ENCODE measurements around the gene MND1.

MND1 gene

GRCh38 chr4:153322791-153323190, 21.7 kb upstream of the MND1 start:
- Histone ChIP-seq H3K36me3 (ENCODE audit: insufficient read depth, low read length) (no peaks in the 10 kb centered on the region), H2AFZ (ENCODE audit: low read length) (no peak overlapping the region), H3K4me1 (ENCODE audit: insufficient read depth, low read length, severe bottlenecking) (peaks cover 13% of the 10 kb centered on the region), H3K4me3 (ENCODE audit: low read depth, low read length, poor library complexity, severe bottlenecking) (peak overlapping the region; percentile 28), H3K79me2 (ENCODE audit: insufficient read depth, low read length) (no peaks in the 10 kb centered on the region), H3K27ac (ENCODE audit: low read depth, low read length, poor library complexity, severe bottlenecking) (no peak overlapping the region), H3K9me2 (ENCODE audit: low read depth, low read length) (no peaks in the 10 kb centered on the region), H3K9me3 (ENCODE audit: low read length) (no peaks in the 10 kb centered on the region), H3K4me2 (ENCODE audit: low read length) (peak overlapping the region; percentile 57), H3K9ac (ENCODE audit: low read length) (peak overlapping the region; percentile 3; the same call in 1 of the 2 replicates), H4K20me1 (ENCODE audit: insufficient read depth, low read length) (no peaks in the 10 kb centered on the region), H3F3A (ENCODE audit: insufficient read depth, low read length) (no peaks in the 10 kb centered on the region; the same call in 1 of the 2 replicates), H3K27me3 (ENCODE audit: insufficient read depth, low read length) (0 out of 2 replicates have a peak, but pooled peaks cover 2% of the 10 kb centered on the region)
- TF ChIP-seq EZH2 (IDR thresholded peaks at IDR 0.05; ENCODE audit: borderline replicate concordance, low read length) (no peak), CTCF (IDR thresholded peaks at IDR 0.05; ENCODE audit: low read length) (no peak)

- H3K27me3 ChIP-seq (ENCODE audit: insufficient read depth, low read length), result 0 out of 2 replicates have a peak, but pooled peaks cover 2% of the 10 kb centered on the region
- no peaks in the 10 kb centered on the region for H3K36me3 ChIP-seq (ENCODE audit: insufficient read depth, low read length)
- H3K9ac ChIP-seq (ENCODE audit: low read length), result no peak overlapping the region
- H3K4me3 ChIP-seq (ENCODE audit: low read depth, low read length, poor library complexity, severe bottlenecking), result no peak overlapping the region
- no peaks in the 10 kb centered on the region for H3K79me2 ChIP-seq (ENCODE audit: insufficient read depth, low read length)
- no peak overlapping the region for H3K4me2 ChIP-seq (ENCODE audit: low read length)
- H4K20me1 ChIP-seq (ENCODE audit: insufficient read depth, low read length), result no peaks in the 10 kb centered on the region
- H3K9me2 ChIP-seq (ENCODE audit: low read depth, low read length), result no peaks in the 10 kb centered on the region
- no peaks in the 10 kb centered on the region for H3K9me3 ChIP-seq (ENCODE audit: low read length)
- H3K27ac ChIP-seq (ENCODE audit: low read depth, low read length, poor library complexity, severe bottlenecking), result no peak overlapping the region
- TF ChIP-seq CTCF (IDR thresholded peaks at IDR 0.05; ENCODE audit: low read length) (no peak), EZH2 (IDR thresholded peaks at IDR 0.05; ENCODE audit: borderline replicate concordance, low read length) (no peak)
- H3F3A ChIP-seq (ENCODE audit: insufficient read depth, low read length), result no peaks in the 10 kb centered on the region; the same call in 1 of the 2 replicates
- H2AFZ ChIP-seq (ENCODE audit: low read length), result no peak overlapping the region
- peaks cover 13% of the 10 kb centered on the region for H3K4me1 ChIP-seq (ENCODE audit: insufficient read depth, low read length, severe bottlenecking)
Measured at GRCh38 chr4:153324046-153324445, 20.4 kb upstream of the MND1 start.

- H3K79me2 ChIP-seq (ENCODE audit: insufficient read depth, low read length), result no peaks in the 10 kb centered on the region
- H3K27me3 ChIP-seq (ENCODE audit: insufficient read depth, low read length), result 0 out of 2 replicates have a peak, but pooled peaks cover 2% of the 10 kb centered on the region
- H3F3A ChIP-seq (ENCODE audit: insufficient read depth, low read length), result no peaks in the 10 kb centered on the region
- no peaks in the 10 kb centered on the region for H3K9me2 ChIP-seq (ENCODE audit: low read depth, low read length)
- peaks cover 13% of the 10 kb centered on the region for H3K4me1 ChIP-seq (ENCODE audit: insufficient read depth, low read length, severe bottlenecking)
- no peak overlapping the region for H3K9ac ChIP-seq (ENCODE audit: low read length)
- TF ChIP-seq EZH2 (IDR thresholded peaks at IDR 0.05; ENCODE audit: borderline replicate concordance, low read length), result no peak
- TF ChIP-seq CTCF (IDR thresholded peaks at IDR 0.05; ENCODE audit: low read length), result no peak
- H3K9me3 ChIP-seq (ENCODE audit: low read length), result no peaks in the 10 kb centered on the region
- no peak overlapping the region for H2AFZ ChIP-seq (ENCODE audit: low read length)
- no peaks in the 10 kb centered on the region for H3K36me3 ChIP-seq (ENCODE audit: insufficient read depth, low read length)
- no peak overlapping the region for H3K27ac ChIP-seq (ENCODE audit: low read depth, low read length, poor library complexity, severe bottlenecking)
- no peaks in the 10 kb centered on the region for H4K20me1 ChIP-seq (ENCODE audit: insufficient read depth, low read length)
- H3K4me2 ChIP-seq (ENCODE audit: low read length), result no peak overlapping the region
- H3K4me3 ChIP-seq (ENCODE audit: low read depth, low read length, poor library complexity, severe bottlenecking), result no peak overlapping the region
Measured at GRCh38 chr4:153325558-153325957, 18.9 kb upstream of the MND1 start.
